Measurements from ENCODE around the gene DCTN1. TPM values are rescaled to one million over a fixed set of nuclear protein-coding genes. Genes with fewer than 3 reads are reported as not detected.

DCTN1 gene
- total RNA-seq, 2 donors from 2014 or later = 93.9 to 294 TPM

- DNase-seq (ENCODE audit: low spot score) = no peak
- no peaks in the 10 kb centered on the region for H3K9me3 ChIP-seq
- TF ChIP-seq CTCF (IDR thresholded peaks at IDR 0.05) (no peak), POLR2AphosphoS5 (IDR thresholded peaks at IDR 0.05) (no peak), POLR2A (IDR thresholded peaks at IDR 0.05) (no peak)
- intact Hi-C loops (cut with DNase I) = no loop called here
- no peaks in the 10 kb centered on the region for H3K4me1 ChIP-seq (replicated peaks)
- H3K4me3 ChIP-seq = no peak overlapping the region
- H3K36me3 ChIP-seq = peaks cover 0 to 3% of the 10 kb centered on the region in 2 donors
- WGBS = 73% methylated on average over 2 of the region's 2 CpGs
- H3K27ac ChIP-seq = no peak overlapping the region
- H3K27me3 ChIP-seq (replicated peaks; ENCODE audit: insufficient read depth) = no peaks in the 10 kb centered on the region
Measured at GRCh38 chr2:74328074-74328473, 52.0 kb downstream of the DCTN1 start.

DNA sequence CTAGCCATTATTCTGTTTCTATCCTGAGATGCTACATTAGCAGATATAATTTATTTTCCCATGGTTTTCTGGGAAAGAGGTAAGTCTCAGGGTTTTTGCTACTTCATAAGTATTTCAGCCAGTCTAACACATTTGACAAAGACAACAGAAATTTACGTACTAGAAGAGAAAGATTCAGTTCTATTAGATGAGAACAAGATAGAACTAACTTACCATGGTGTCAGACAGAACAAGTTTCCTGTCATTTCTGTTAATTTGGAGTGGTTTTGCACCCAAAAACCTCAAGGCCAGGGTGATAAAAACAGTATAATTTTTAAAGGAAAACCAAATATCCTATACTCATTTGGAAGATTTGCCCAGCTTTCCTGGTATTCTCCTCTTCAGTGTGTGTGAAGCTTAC, 52.5 kb downstream of the DCTN1 start:
- 89% methylated on average over 1 of the region's 1 CpG for WGBS
- no peaks in the 10 kb centered on the region for H3K4me1 ChIP-seq (replicated peaks)
- no peaks in the 10 kb centered on the region for H3K9me3 ChIP-seq
- H3K27ac ChIP-seq = no peak overlapping the region
- DNase-seq (ENCODE audit: low spot score) = no peak
- no peak for TF ChIP-seq POLR2A (IDR thresholded peaks at IDR 0.05)
- no peak for TF ChIP-seq POLR2AphosphoS5 (IDR thresholded peaks at IDR 0.05)
- TF ChIP-seq CTCF (IDR thresholded peaks at IDR 0.05) = no peak
- no peak overlapping the region for H3K4me3 ChIP-seq
- H3K27me3 ChIP-seq (replicated peaks; ENCODE audit: insufficient read depth) = no peaks in the 10 kb centered on the region
- H3K36me3 ChIP-seq = peaks cover 0 to 3% of the 10 kb centered on the region in 2 donors
- intact Hi-C loops (cut with DNase I) = no loop called here

DNA sequence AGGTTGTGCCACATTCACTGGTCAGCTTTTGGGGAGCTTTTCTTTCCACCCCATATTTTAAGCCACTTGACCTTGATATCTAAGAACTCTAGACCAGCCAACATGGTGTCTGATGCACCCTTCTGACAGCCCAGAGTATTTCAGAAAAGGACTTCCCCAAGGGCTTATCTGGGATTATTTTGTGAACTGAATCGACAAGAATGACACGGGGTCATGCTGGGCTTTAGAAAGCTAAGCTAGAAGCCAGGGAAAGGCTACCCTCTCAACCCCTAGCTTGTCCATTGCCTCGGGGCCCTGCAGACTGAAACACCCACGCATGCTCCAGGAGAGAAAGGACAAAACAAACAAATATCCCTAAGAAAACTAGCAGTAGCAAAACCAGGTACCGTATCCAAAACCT, 52.9 kb downstream of the DCTN1 start:
- no peaks in the 10 kb centered on the region for H3K9me3 ChIP-seq
- intact Hi-C loops (cut with DNase I) = no loop called here
- H3K27me3 ChIP-seq (replicated peaks; ENCODE audit: insufficient read depth) = no peaks in the 10 kb centered on the region
- 82% methylated on average over 5 of the region's 5 CpGs for WGBS
- H3K4me3 ChIP-seq = no peak overlapping the region
- no peaks in the 10 kb centered on the region for H3K4me1 ChIP-seq (replicated peaks)
- DNase-seq (ENCODE audit: low spot score) = no peak
- TF ChIP-seq POLR2AphosphoS5 (IDR thresholded peaks at IDR 0.05) (no peak), CTCF (IDR thresholded peaks at IDR 0.05) (no peak), POLR2A (IDR thresholded peaks at IDR 0.05) (no peak)
- H3K36me3 ChIP-seq = peaks cover 0 to 3% of the 10 kb centered on the region in 2 donors
- H3K27ac ChIP-seq = no peak overlapping the region

- no peaks in the 10 kb centered on the region for H3K36me3 ChIP-seq
- 92% methylated on average over 2 of the region's 2 CpGs for WGBS
Measured at GRCh38 chr2:74325815-74326214, 54.3 kb downstream of the DCTN1 start.

More at GRCh38 chr2:74325815-74326214, 54.3 kb downstream of the DCTN1 start:
- TF ChIP-seq CTCF (IDR thresholded peaks at IDR 0.05) (no peak), POLR2AphosphoS5 (IDR thresholded peaks at IDR 0.05) (no peak), POLR2A (IDR thresholded peaks at IDR 0.05) (no peak)
- Histone ChIP-seq H3K27ac (no peak overlapping the region), H3K4me1 (replicated peaks) (no peaks in the 10 kb centered on the region), H3K27me3 (replicated peaks; ENCODE audit: insufficient read depth) (no peaks in the 10 kb centered on the region), H3K9me3 (no peaks in the 10 kb centered on the region), H3K4me3 (no peak overlapping the region)
- DNase-seq (ENCODE audit: low spot score) = no peak
- intact Hi-C loops (cut with DNase I) = no loop called here
